ENCODE data around the gene SMYD3. TPM values are rescaled to one million over a fixed set of nuclear protein-coding genes. Genes with fewer than 3 reads are reported as not detected.

SMYD3 gene
- total and polyA plus RNA-seq, 2 donors (not counting 3 experiments of a cell fraction or from before 2014, with no cell fraction given) = 16.0 to 32.1 TPM

GRCh38 chr1:245762396-245762910 lies 744.6 kb downstream of the SMYD3 start:
- dilution Hi-C loops (cut with MboI; ENCODE audit: extremely low pct_ligation_motif_present, low sequenced_read_pairs) (no loop called here), intact Hi-C loops (cut with micrococcal nuclease) (no loop called here)
- Histone ChIP-seq H3K9me1 (replicated peaks; ENCODE audit: control insufficient read depth, extremely low read depth, insufficient read depth, low read length) (no peaks in the 10 kb centered on the region), H3K36me3 (ENCODE audit: control insufficient read depth in 2 of 2, extremely low read depth in 1 of 2, insufficient read depth in 2 of 2, low read length in 2 of 2) (no peaks in the 10 kb centered on the region), H3K27me3 (ENCODE audit: control insufficient read depth in 2 of 2, insufficient read depth in 2 of 2, low read length in 2 of 2) (no peaks in the 10 kb centered on the region), H3K9ac (replicated peaks; ENCODE audit: extremely low read depth, insufficient read depth, low read length) (no peak overlapping the region), H3K9me3 (replicated peaks; ENCODE audit: control insufficient read depth, insufficient read depth, low read length) (no peaks in the 10 kb centered on the region), H3K79me2 (ENCODE audit: control insufficient read depth, insufficient read depth, low read length) (no peaks in the 10 kb centered on the region), H3K4me2 (ENCODE audit: insufficient read depth, low read length) (no peak overlapping the region), H3K4me1 (ENCODE audit: control insufficient read depth, extremely low read depth, insufficient read depth, low read length) (peaks cover 4% of the 10 kb centered on the region), H2AFZ (ENCODE audit: low read depth, low read length) (no peak overlapping the region), H3K27ac (ENCODE audit: insufficient read depth, low read depth, low read length) (no peak overlapping the region), H3K4me3 (replicated peaks in 1 of 3; ENCODE audit: insufficient read depth in 1 of 3, low read depth in 1 of 3, low read length in 3 of 3) (no peak overlapping the region), H4K20me1 (replicated peaks; ENCODE audit: control insufficient read depth, extremely low read depth, insufficient read depth, low read length) (no peaks in the 10 kb centered on the region)
- no TSS peak for BruUV-seq (replicated peaks)
- POLR2A ChIA-PET = no interaction called here
- DNase-seq (ENCODE audit: low read depth, low spot score) (no peak), FAIRE-seq (no peak)
- CTCF ChIA-PET = no interaction called here
- TF ChIP-seq CTCF (IDR thresholded peaks at IDR 0.05; ENCODE audit: extremely low read depth in 1 of 2, insufficient read depth in 1 of 2, low read depth in 1 of 2, low read length in 2 of 2) = no peak
- no peak for TF ChIP-seq JUN (IDR thresholded peaks at IDR 0.05; ENCODE audit: borderline replicate concordance, insufficient read depth, insufficient read length, low read depth)
- TF ChIP-seq MYC (IDR thresholded peaks at IDR 0.05; ENCODE audit: low read depth, low read length) = no peak
- no peak for TF ChIP-seq MAX (IDR thresholded peaks at IDR 0.05; ENCODE audit: insufficient read depth, insufficient read length)
- no peak for TF ChIP-seq EZH2 (IDR thresholded peaks at IDR 0.05; ENCODE audit: borderline replicate concordance, low read depth, low read length, severe bottlenecking)
- TF ChIP-seq POLR2AphosphoS5 (IDR thresholded peaks at IDR 0.05; ENCODE audit: insufficient read depth, low read depth, low read length) = no peak
- TF ChIP-seq FOS (IDR thresholded peaks at IDR 0.05; ENCODE audit: borderline replicate concordance, insufficient read depth, low read length) = no peak
